ENCODE data around the gene PTPRN2.

GRCh38 chr7:157874870-157875229, 712.8 kb downstream of the PTPRN2 start:
- TF ChIP-seq CTCF (conservative IDR thresholded peaks at IDR 0.05; ENCODE audit: low read depth, low read length) (no peak), EZH2 (IDR thresholded peaks at IDR 0.05; ENCODE audit: borderline replicate concordance, low read depth, low read length, poor library complexity, severe bottlenecking) (no peak)

Data from A673 (cell line).